Inferior parietal cortex (tissue), 1 donor: Measurements from ENCODE around the gene POC1B.
A peak's percentile ranks its signal among the peaks of the same experiment; 100 is the strongest.

Experiments
- DNase-seq: peaks from one replicate; pipeline ENCODE4 v3.0.0-alpha.2; 2016; ENCODE audit errors: extremely low spot score

POC1B gene

GRCh38 chr12:89389755-89390661 is 135.8 kb downstream of the POC1B start:
- no peak for DNase-seq

- no peak for DNase-seq
Observed at GRCh38 chr12:89386138-89386537, 139.7 kb downstream of the POC1B start.

GRCh38 chr12:89384807-89385206 is 141.0 kb downstream of the POC1B start:
- DNase-seq = no peak

GRCh38 chr12:89384050-89384758 is 141.6 kb downstream of the POC1B start:
- peak; percentile 60 for DNase-seq

- no peak for DNase-seq
Observed at GRCh38 chr12:89383235-89384049, 142.4 kb downstream of the POC1B start.

GRCh38 chr12:89382328-89382727 is 143.5 kb downstream of the POC1B start:
- DNase-seq = no peak

GRCh38 chr12:89379839-89380467 is 145.9 kb downstream of the POC1B start:
- no peak for DNase-seq

GRCh38 chr12:89379148-89379838 is 146.6 kb downstream of the POC1B start:
- no peak for DNase-seq

GRCh38 chr12:89376844-89377243 is 149.0 kb downstream of the POC1B start:
- no peak for DNase-seq

- no peak for DNase-seq
Observed at GRCh38 chr12:89376202-89376529, 149.7 kb downstream of the POC1B start.

GRCh38 chr12:89373763-89374572 is 151.9 kb downstream of the POC1B start:
- DNase-seq = no peak

- DNase-seq = no peak
Observed at GRCh38 chr12:89372584-89373370, 153.1 kb downstream of the POC1B start.

GRCh38 chr12:89370850-89371249 is 155.0 kb downstream of the POC1B start:
- no peak for DNase-seq

- DNase-seq = no peak
Observed at GRCh38 chr12:89370421-89370831, 155.4 kb downstream of the POC1B start.
